BE2C (cell line): ENCODE measurements around the gene ANGPTL4. TPM values are rescaled to one million over a fixed set of nuclear protein-coding genes. Genes with fewer than 3 reads are reported as not detected.
A peak's percentile ranks its signal among the peaks of the same experiment; 100 is the strongest.
"Not testable (repeated sequence)": the region's sequence is repeated elsewhere in the genome, so short reads cannot be mapped to it uniquely, and the experiment has no call there.

Source experiments
- DNase-seq: peaks from one replicate; pipeline ENCODE4 v3.0.0-alpha.2; 2020
- H3K27me3 ChIP-seq: fragments of 250-450 bp; sonication (Bioruptor Pico); 2 replicates; pipeline ENCODE4 v1.5.1; 2020; ENCODE audit warnings: mild to moderate bottlenecking
- H3K36me3 ChIP-seq: fragments of 250-450 bp; sonication (Bioruptor Pico); 2 replicates; pipeline ENCODE4 v1.5.1; 2020; ENCODE audit warnings: mild to moderate bottlenecking
- H3K4me1 ChIP-seq: fragments of 250-450 bp; sonication (Bioruptor Pico); 2 replicates; pipeline ENCODE4 v1.5.1; 2020
- H3K4me3 ChIP-seq: 2 replicates; pipeline ENCODE4 v1.5.1; 2011; ENCODE audit warnings: low read depth, low read length
- H3K9me3 ChIP-seq: fragments of 250-450 bp; sonication (Bioruptor Pico); 2 replicates; pipeline ENCODE4 v1.5.1; 2020
- polyA plus RNA-seq: library from polyadenylated mRNA; unstranded; fragments of >200 nt; gene quantifications from one replicate; pipeline ENCODE4 v1.2.1, GENCODE V29; 2012; ENCODE audit warnings: low read depth, missing spikeins; ENCODE audit not compliant: insufficient read length, insufficient read depth
- TF ChIP-seq, protein P1 (sequence below): IDR thresholded peaks from 2 replicates; pipeline ENCODE4 v1.5.1; 2012; ENCODE audit warnings: mild to moderate bottlenecking, low read depth, low read length

The ANGPTL4 gene, protein sequence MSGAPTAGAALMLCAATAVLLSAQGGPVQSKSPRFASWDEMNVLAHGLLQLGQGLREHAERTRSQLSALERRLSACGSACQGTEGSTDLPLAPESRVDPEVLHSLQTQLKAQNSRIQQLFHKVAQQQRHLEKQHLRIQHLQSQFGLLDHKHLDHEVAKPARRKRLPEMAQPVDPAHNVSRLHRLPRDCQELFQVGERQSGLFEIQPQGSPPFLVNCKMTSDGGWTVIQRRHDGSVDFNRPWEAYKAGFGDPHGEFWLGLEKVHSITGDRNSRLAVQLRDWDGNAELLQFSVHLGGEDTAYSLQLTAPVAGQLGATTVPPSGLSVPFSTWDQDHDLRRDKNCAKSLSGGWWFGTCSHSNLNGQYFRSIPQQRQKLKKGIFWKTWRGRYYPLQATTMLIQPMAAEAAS
- 14.4 TPM for polyA plus RNA-seq

DNA sequence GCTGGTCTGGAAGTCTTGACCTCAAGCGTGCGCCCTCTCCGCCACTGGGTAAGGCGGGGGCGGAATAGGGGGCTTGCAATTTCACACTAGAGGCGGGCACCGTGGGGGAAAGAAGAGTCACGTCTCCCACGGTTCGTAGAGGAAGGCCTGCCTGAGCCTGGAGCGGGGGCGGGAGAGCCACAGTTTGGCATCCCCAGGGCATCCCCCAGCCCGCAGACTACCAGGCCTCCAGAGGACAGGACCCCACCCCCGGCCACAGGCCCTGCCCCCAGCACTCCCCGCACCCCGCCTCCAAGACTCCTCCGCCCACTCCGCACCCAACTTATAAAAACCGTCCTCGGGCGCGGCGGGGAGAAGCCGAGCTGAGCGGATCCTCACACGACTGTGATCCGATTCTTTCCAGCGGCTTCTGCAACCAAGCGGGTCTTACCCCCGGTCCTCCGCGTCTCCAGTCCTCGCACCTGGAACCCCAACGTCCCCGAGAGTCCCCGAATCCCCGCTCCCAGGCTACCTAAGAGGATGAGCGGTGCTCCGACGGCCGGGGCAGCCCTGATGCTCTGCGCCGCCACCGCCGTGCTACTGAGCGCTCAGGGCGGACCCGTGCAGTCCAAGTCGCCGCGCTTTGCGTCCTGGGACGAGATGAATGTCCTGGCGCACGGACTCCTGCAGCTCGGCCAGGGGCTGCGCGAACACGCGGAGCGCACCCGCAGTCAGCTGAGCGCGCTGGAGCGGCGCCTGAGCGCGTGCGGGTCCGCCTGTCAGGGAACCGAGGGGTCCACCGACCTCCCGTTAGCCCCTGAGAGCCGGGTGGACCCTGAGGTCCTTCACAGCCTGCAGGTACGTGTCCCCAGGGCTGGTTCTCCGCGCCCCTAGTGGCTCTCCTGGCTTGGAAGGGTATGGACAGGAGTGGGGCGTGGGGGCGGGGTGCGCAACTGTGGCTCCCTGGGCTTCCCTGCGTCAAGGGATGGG lies at the start of gene ANGPTL4:
TSS of gene ANGPTL4 (plus strand) at position 353 of the 969 bp plus-strand sequence. CDS start at position 520, 167 bp downstream.
- Histone ChIP-seq H3K9me3 (no peaks in the 10 kb centered on the region), H3K4me1 (peaks cover 8% of the 10 kb centered on the region), H3K4me3 (peak within 1 kb of the TSS; percentile 51), H3K27me3 (peaks cover 8% of the 10 kb centered on the region; the same call in 1 of the 2 replicates), H3K36me3 (no peaks in the 10 kb centered on the region)
- DNase-seq, result peak; percentile 68
- TF ChIP-seq, protein P1, sequence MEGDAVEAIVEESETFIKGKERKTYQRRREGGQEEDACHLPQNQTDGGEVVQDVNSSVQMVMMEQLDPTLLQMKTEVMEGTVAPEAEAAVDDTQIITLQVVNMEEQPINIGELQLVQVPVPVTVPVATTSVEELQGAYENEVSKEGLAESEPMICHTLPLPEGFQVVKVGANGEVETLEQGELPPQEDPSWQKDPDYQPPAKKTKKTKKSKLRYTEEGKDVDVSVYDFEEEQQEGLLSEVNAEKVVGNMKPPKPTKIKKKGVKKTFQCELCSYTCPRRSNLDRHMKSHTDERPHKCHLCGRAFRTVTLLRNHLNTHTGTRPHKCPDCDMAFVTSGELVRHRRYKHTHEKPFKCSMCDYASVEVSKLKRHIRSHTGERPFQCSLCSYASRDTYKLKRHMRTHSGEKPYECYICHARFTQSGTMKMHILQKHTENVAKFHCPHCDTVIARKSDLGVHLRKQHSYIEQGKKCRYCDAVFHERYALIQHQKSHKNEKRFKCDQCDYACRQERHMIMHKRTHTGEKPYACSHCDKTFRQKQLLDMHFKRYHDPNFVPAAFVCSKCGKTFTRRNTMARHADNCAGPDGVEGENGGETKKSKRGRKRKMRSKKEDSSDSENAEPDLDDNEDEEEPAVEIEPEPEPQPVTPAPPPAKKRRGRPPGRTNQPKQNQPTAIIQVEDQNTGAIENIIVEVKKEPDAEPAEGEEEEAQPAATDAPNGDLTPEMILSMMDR, result no peak; the same call in 1 of the 2 replicates

DNA sequence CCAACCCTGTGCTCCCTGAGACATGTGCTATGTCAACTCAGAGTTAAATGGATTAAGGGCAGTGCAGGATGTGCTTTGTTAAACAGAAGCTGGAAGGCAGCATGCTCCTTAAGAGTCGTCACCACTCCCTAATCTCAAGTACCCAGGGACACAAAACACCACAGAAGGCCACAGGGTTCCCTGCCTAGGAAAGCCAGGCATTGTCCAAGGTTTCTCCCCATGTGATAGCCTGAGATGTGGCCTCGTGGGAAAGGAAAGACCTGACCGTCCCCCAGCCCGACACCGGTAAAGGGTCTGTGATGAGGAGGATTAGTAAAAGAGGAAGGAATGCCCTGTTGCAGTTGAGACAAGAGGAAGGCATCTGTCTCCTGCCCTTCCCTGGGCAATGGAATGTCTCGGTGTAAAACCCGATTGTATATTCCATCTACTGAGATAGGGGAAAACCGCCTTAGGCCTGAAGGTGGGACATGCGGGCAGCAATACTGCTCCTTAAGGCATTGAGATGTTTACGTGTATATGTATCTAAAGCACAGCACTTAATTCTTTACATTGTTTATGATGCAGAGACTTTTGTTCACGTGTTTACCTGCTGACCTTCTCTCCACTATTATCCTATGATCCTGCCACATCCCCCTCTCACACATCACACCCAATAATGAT lies 48.8 kb upstream of the ANGPTL4 start:
- H3K4me3 ChIP-seq, H3K27me3 ChIP-seq, H3K4me1 ChIP-seq, H3K9me3 ChIP-seq: not testable (repeated sequence)
- H3K36me3 ChIP-seq, result peaks cover 32% of the 10 kb centered on the region
- DNase-seq, result peak; percentile 0

DNA sequence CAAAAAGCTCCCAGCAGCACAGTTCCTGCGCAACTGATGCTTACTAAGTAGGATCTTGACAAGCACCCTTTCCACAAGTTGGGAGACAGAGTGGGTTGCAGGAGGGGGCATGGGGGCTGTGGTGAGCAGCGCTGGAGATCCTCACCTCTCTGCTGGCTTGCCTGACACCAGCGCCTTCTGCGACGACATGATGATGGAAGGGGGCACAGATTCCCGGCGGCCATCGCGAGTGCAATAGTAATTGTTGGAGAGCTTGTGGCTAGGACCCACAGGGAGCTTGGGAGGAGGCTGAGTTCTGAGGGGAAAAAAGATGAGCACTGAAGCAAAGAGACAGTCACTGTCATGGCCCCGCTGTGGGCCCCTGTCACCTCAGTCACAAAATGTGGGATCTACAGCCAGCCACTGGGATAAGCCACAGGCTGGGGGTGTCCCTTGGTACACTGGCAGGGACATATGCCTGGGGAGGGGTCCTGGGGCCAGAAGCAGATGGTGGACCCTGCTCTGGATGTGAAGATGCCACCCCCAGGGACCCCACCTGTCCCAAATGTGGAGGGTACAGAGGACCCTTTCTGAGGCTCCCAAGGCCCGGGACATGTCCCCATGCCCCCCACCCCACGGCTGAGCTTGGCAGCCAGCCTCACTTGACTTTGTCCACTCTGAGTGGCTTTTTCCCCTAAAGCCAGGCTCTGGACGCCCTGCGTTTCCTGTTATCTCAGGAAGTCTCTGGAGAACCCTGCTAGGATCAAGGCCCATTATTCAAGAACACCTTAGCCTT lies 47.4 kb upstream of the ANGPTL4 start:
- H3K27me3 ChIP-seq, result no peaks in the 10 kb centered on the region
- TF ChIP-seq, protein P1, result no peak
- H3K4me1 ChIP-seq, result no peaks in the 10 kb centered on the region
- H3K4me3 ChIP-seq, result no peak overlapping the region
- no peaks in the 10 kb centered on the region for H3K9me3 ChIP-seq
- DNase-seq, result no peak
- H3K36me3 ChIP-seq, result peaks cover 24% of the 10 kb centered on the region

DNA sequence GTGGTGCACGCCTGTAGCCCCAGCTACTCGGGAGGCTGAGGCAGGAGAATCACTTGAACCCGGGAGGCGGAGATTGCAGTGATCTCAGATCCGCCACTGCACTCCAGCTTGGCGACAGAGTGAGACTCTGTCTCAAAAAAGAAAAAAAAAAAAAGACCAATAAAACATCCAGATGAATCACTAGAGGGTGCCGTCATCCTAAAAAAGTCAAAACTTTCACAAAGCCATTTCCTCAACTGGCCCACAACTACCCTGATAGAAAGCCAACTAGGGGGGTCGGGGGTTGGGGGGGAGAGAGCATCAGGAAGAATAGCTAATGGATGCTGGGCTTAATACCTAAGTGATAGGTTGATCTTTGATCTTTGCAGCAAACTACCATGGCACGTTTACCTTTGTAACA lies 45.1 kb upstream of the ANGPTL4 start:
- DNase-seq, H3K9me3 ChIP-seq, H3K4me1 ChIP-seq, H3K4me3 ChIP-seq, H3K27me3 ChIP-seq: not testable (repeated sequence)
- peaks cover 43% of the 10 kb centered on the region for H3K36me3 ChIP-seq

DNA sequence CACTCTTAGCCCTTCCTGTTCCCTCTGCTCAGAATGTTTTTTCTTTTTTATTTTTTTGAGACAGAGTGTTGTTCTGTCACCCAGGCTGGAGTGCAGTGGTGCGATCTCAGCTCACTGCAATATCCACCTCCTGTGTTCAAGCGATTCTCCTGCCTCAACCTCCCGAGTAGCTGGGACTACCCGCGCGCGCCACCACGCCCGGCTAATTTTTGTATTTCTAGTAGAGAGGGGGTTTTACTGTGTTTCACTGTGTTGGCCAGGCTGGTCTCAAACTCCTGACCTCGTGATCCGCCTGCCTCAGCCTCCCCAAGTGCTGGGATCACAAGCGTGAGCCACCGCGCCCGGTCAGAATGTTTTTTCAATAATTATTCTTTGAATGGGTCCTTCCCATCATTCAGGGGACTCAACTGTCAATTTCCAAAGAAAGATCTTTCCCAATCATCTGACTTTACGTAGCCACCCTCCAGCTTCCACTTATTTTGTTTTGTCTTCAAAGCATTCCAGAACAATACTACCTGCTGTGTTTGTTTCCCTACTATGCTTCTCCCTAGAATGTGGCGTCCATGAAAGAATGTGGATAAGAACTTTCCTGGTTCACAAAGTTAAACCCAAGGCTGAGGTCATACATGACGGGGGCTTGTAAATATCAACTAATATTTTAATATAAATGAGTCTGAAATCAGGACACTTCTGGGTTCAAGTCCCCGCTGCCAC lies 44.0 kb upstream of the ANGPTL4 start:
- no peaks in the 10 kb centered on the region for H3K9me3 ChIP-seq
- TF ChIP-seq, protein P1, result no peak
- H3K36me3 ChIP-seq, result peaks cover 34% of the 10 kb centered on the region
- no peaks in the 10 kb centered on the region for H3K27me3 ChIP-seq
- peak overlapping the region; percentile 100 for H3K4me3 ChIP-seq
- DNase-seq, result no peak
- H3K4me1 ChIP-seq, result peaks cover 7% of the 10 kb centered on the region; the same call in 1 of the 2 replicates

DNA sequence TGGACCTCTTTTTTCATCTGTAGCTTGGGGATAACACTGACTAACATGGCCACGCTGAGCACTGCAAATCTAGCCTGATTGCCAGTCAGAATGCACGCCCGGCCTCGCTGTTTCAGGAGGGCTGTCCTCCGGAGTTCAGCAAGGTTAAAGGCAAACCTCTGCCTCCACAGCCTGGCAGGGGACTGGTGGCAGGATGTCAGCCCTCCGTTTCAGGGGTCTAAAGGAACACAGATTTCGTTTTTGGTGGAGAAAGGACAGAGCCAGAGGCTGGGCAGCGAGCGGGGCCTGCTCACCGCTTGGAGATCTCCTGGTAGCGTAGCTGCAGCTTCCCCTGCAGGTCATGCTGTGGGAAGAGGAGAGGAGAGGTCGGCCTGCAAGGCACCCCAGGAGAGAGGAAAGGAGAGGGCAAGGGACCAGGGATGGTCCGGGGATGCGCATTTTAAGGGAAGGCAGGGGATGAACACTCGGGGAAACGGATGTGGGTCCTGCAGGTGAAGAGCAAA lies 43.3 kb upstream of the ANGPTL4 start:
- Histone ChIP-seq H3K36me3 (peaks cover 27% of the 10 kb centered on the region), H3K27me3 (no peaks in the 10 kb centered on the region), H3K4me1 (peaks cover 7% of the 10 kb centered on the region; the same call in 1 of the 2 replicates), H3K9me3 (no peaks in the 10 kb centered on the region), H3K4me3 (peak overlapping the region; percentile 100)
- DNase-seq, result no peak
- TF ChIP-seq, protein P1, result no peak
